Motor neuron (in vitro differentiated cells): ENCODE data around the gene TRIM69. TPM values are rescaled to one million over a fixed set of nuclear protein-coding genes. Genes with fewer than 3 reads are reported as not detected.
"Not testable (repeated sequence)": the region's sequence is repeated elsewhere in the genome, so short reads cannot be mapped to it uniquely, and the experiment has no call there.

Experiments used
- ATAC-seq, 8 experiments: fragments of 200-7000 bp; cut with Tn5 transposase; replicated peaks in 6 of 8; 2 replicates each; pipeline ENCODE4 v1.8.0; 2021; ENCODE audit warnings: mild to moderate bottlenecking in 8 of 8, moderate library complexity in 8 of 8
- H3K27ac ChIP-seq, 2 donors: fragments of 250-450 bp; sonication (Bioruptor Pico); 2 replicates each; pipeline ENCODE4 v1.9.0; 2021; ENCODE audit warnings: antibody characterized with exemption in 2 of 2, mild to moderate bottlenecking in 2 of 2, moderate library complexity in 1 of 2
- H3K4me1 ChIP-seq, 2 donors: fragments of 250-450 bp; sonication (Bioruptor Pico); replicated peaks in 1 of 2; 2 replicates each; pipeline ENCODE4 v1.6.1; 2021; ENCODE audit warnings: antibody characterized with exemption in 2 of 2, mild to moderate bottlenecking in 2 of 2, moderate library complexity in 1 of 2
- H3K4me3 ChIP-seq, 5 donors: fragments of 250-450 bp; sonication (Bioruptor Pico); 2 replicates each; pipeline ENCODE4 v1.9.0; 2021; ENCODE audit warnings: antibody characterized with exemption in 5 of 5, mild to moderate bottlenecking in 5 of 5, moderate library complexity in 4 of 5
- WGBS, 10 experiments: fragments of 450-650 bp; shearing (Covaris generic); methylation state at CpG; one replicate each; pipeline ENCODE4 v1.0.0; 2022; 5-methylcytosine and 5-hydroxymethylcytosine counted together
- in situ Hi-C, 9 experiments: fragments of 400-800 bp; cut with MboI; loops; one replicate each; pipeline ENCODE4 v1.15.0; 2021; ENCODE audit warnings: low sequenced_read_pairs in 9 of 9, low pct_unique_long_range_greater_than_20kb in 2 of 9; ENCODE audit not compliant: unreplicated experiment in 9 of 9
- total RNA-seq, 8 experiments: library from RNA; unstranded; fragments of 300-600 nt; gene quantifications; 2 replicates each; pipeline versions ENCODE4 v1.2.3 to v1.2.4, GENCODE V29; 2022

The TRIM69 gene
- total RNA-seq, 8 experiments from 2014 or later = 10.4 to 56.0 (median 17.9) TPM

GRCh38 chr15:44780608-44781007 is 44.3 kb downstream of the TRIM69 start:
- ATAC-seq = no peak
- WGBS, 10 experiments = 29 to 100% (median 67%) methylated on average over 1 to 2 of the region's 2 CpGs; no CpG with 5 or more reads in 1 of the 10 experiments
- H3K4me3 ChIP-seq = no peak overlapping the region
- H3K27ac ChIP-seq = peak overlapping the region in 1 of 2 donors; percentile 24
- H3K4me1 ChIP-seq = peaks cover 20 to 23% of the 10 kb centered on the region in 2 donors
- in situ Hi-C loops = no loop called here

- Histone ChIP-seq H3K27ac (peak overlapping the region in 1 of 2 donors; percentile 24), H3K4me1 (peaks cover 20 to 21% of the 10 kb centered on the region in 2 donors), H3K4me3 (no peak overlapping the region)
- WGBS, 10 experiments = 33 to 90% (median 58%) methylated on average over 1 to 6 of the region's 7 CpGs; no CpG with 5 or more reads in 1 of the 10 experiments
- no peak for ATAC-seq
- in situ Hi-C loops = no loop called here
These were observed 44.9 kb downstream of the TRIM69 start for GRCh38 chr15:44781128-44781810.

- peak in 4 of 8 experiments; percentile 12 to 39 (median 30) for ATAC-seq
- peaks cover 20% of the 10 kb centered on the region in 2 donors for H3K4me1 ChIP-seq
- in situ Hi-C loops = no loop called here
- peak overlapping the region in 3 of 5 donors; percentile 14 to 21 (median 17) for H3K4me3 ChIP-seq
- H3K27ac ChIP-seq = no peak overlapping the region
- WGBS, 10 experiments = 35 to 100% (median 72%) methylated on average over 2 to 3 of the region's 3 CpGs; no CpG with 5 or more reads in 2 of the 10 experiments
These were observed 46.2 kb downstream of the TRIM69 start for GRCh38 chr15:44782516-44782915.

GRCh38 chr15:44784918-44785274 is 48.6 kb downstream of the TRIM69 start:
- WGBS, 10 experiments = 10 to 60% (median 38%) methylated on average over 1 to 5 of the region's 5 CpGs; no CpG with 5 or more reads in 3 of the 10 experiments
- in situ Hi-C loops, ATAC-seq: not testable (repeated sequence)
- H3K4me1 ChIP-seq = peaks cover 20 to 24% of the 10 kb centered on the region in 2 donors
- peak overlapping the region in 3 of 5 donors; percentile 47 to 59 (median 58) for H3K4me3 ChIP-seq
- H3K27ac ChIP-seq = peak overlapping the region; percentile 99 to 100

GRCh38 chr15:44788748-44789147 is 52.4 kb downstream of the TRIM69 start:
- in situ Hi-C loops = no loop called here
- Histone ChIP-seq H3K27ac (no peak overlapping the region), H3K4me3 (no peak overlapping the region), H3K4me1 (peaks cover 4 to 20% of the 10 kb centered on the region in 2 donors)
- peak in 1 of 8 experiments; percentile 13 for ATAC-seq
- WGBS, 10 experiments = 0 to 93% (median 76%) methylated on average over 2 to 8 of the region's 8 CpGs; no CpG with 5 or more reads in 1 of the 10 experiments

GRCh38 chr15:44790215-44790614 is 53.9 kb downstream of the TRIM69 start:
- ATAC-seq = peak in 2 of 8 experiments; percentile 17 to 22
- Histone ChIP-seq H3K4me3 (no peak overlapping the region), H3K4me1 (peaks cover 0 to 14% of the 10 kb centered on the region in 2 donors), H3K27ac (no peak overlapping the region)
- WGBS, 10 experiments = 0 to 100% (median 57%) methylated on average over 1 to 2 of the region's 2 CpGs; no CpG with 5 or more reads in 3 of the 10 experiments
- in situ Hi-C loops = no loop called here

GRCh38 chr15:44790656-44791055 is 54.3 kb downstream of the TRIM69 start:
- peaks cover 0 to 14% of the 10 kb centered on the region in 2 donors for H3K4me1 ChIP-seq
- WGBS, 10 experiments = 8 to 100% (median 85%) methylated on average over 1 to 3 of the region's 3 CpGs
- no peak overlapping the region for H3K27ac ChIP-seq
- H3K4me3 ChIP-seq = no peak overlapping the region
- peak in 6 of 8 experiments; percentile 29 to 91 (median 58) for ATAC-seq
- in situ Hi-C loops = no loop called here

- no peak for ATAC-seq
- H3K4me1 ChIP-seq = peaks cover 0 to 14% of the 10 kb centered on the region in 2 donors
- H3K27ac ChIP-seq = no peak overlapping the region
- in situ Hi-C loops = no loop called here
- H3K4me3 ChIP-seq = no peak overlapping the region
- 20 to 100% (median 63%) methylated on average over 1 of the region's 1 CpG; no CpG with 5 or more reads in 6 of the 10 experiments for WGBS, 10 experiments
These were observed 56.4 kb downstream of the TRIM69 start for GRCh38 chr15:44792715-44793114.

GRCh38 chr15:44794072-44794471 is 57.7 kb downstream of the TRIM69 start:
- in situ Hi-C loops = no loop called here
- Histone ChIP-seq H3K27ac (no peak overlapping the region), H3K4me1 (peaks cover 0 to 10% of the 10 kb centered on the region in 2 donors), H3K4me3 (no peak overlapping the region)
- 0 to 100% (median 45%) methylated on average over 1 of the region's 1 CpG; no CpG with 5 or more reads in 2 of the 10 experiments for WGBS, 10 experiments
- ATAC-seq = no peak

- H3K4me3 ChIP-seq = no peak overlapping the region
- H3K4me1 ChIP-seq = no peaks in the 10 kb centered on the region
- 0 to 90% (median 41%) methylated on average over 1 of the region's 1 CpG; no CpG with 5 or more reads in 2 of the 10 experiments for WGBS, 10 experiments
- no peak for ATAC-seq
- no peak overlapping the region for H3K27ac ChIP-seq
- in situ Hi-C loops = no loop called here
These were observed 60.2 kb downstream of the TRIM69 start for GRCh38 chr15:44796508-44796907.

- no peaks in the 10 kb centered on the region for H3K4me1 ChIP-seq
- H3K4me3 ChIP-seq = no peak overlapping the region
- in situ Hi-C loops = no loop called here
- ATAC-seq = peak in 3 of 8 experiments; percentile 28 to 52 (median 41)
- WGBS, 10 experiments = 0 to 71% (median 44%) methylated on average over 1 to 3 of the region's 3 CpGs; no CpG with 5 or more reads in 1 of the 10 experiments
- no peak overlapping the region for H3K27ac ChIP-seq
These were observed 62.5 kb downstream of the TRIM69 start for GRCh38 chr15:44798826-44799225.

- 37 to 100% (median 75%) methylated on average over 1 to 5 of the region's 5 CpGs; no CpG with 5 or more reads in 1 of the 10 experiments for WGBS, 10 experiments
- no peak overlapping the region for H3K27ac ChIP-seq
- H3K4me1 ChIP-seq = no peaks in the 10 kb centered on the region
- no peak for ATAC-seq
- in situ Hi-C loops = no loop called here
- H3K4me3 ChIP-seq = no peak overlapping the region
These were observed 65.0 kb downstream of the TRIM69 start for GRCh38 chr15:44801364-44801763.

- in situ Hi-C loops = no loop called here
- no peak for ATAC-seq
These were observed 65.5 kb downstream of the TRIM69 start for GRCh38 chr15:44801797-44802196.

More at GRCh38 chr15:44801797-44802196, 65.5 kb downstream of the TRIM69 start:
- H3K27ac ChIP-seq = no peak overlapping the region
- H3K4me1 ChIP-seq = no peaks in the 10 kb centered on the region
- H3K4me3 ChIP-seq = no peak overlapping the region
